ENCODE data around the gene TUBGCP6. TPM values are rescaled to one million over a fixed set of nuclear protein-coding genes. Genes with fewer than 3 reads are reported as not detected.

Gene TUBGCP6
- total RNA-seq, 1 donor from 2014 or later = 45.4 TPM

DNA sequence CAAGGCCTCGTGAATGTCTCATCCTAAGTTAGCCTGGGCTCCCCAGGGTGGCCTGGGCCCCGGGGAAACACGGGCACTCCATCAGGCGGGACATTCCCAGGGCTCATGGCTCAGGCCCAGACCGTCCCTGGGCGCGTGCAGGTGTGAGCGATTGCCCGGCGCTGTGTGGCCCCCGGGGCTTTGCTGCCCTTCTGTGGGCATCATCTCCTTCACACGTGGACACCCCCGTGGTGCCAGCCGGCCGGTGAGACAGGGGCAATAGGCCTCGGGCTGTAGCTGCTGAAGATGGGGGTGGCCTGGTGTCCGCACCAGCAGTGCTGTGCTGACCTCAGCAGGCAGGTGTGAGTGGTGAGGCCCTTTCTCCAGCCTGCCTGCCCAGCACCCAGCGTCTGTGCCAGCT is 48.6 kb downstream of the TUBGCP6 start:
- TF ChIP-seq POLR2AphosphoS5 (IDR thresholded peaks at IDR 0.05; ENCODE audit: insufficient read depth in 1 of 2, low read depth in 1 of 2) = no peak
- TF ChIP-seq, protein P1, sequence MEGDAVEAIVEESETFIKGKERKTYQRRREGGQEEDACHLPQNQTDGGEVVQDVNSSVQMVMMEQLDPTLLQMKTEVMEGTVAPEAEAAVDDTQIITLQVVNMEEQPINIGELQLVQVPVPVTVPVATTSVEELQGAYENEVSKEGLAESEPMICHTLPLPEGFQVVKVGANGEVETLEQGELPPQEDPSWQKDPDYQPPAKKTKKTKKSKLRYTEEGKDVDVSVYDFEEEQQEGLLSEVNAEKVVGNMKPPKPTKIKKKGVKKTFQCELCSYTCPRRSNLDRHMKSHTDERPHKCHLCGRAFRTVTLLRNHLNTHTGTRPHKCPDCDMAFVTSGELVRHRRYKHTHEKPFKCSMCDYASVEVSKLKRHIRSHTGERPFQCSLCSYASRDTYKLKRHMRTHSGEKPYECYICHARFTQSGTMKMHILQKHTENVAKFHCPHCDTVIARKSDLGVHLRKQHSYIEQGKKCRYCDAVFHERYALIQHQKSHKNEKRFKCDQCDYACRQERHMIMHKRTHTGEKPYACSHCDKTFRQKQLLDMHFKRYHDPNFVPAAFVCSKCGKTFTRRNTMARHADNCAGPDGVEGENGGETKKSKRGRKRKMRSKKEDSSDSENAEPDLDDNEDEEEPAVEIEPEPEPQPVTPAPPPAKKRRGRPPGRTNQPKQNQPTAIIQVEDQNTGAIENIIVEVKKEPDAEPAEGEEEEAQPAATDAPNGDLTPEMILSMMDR (IDR thresholded peaks at IDR 0.05) = no peak
- no peak for TF ChIP-seq POLR2A (IDR thresholded peaks at IDR 0.05)
- peaks cover 0 to 24% of the 10 kb centered on the region in 2 donors for H3K36me3 ChIP-seq
- H3K4me1 ChIP-seq = peaks cover 35% of the 10 kb centered on the region
- no peak for DNase-seq (ENCODE audit: extremely low spot score in 2 of 2)
- intact Hi-C loops (cut with DNase I) = loop anchor here (10.0 kb wide), 1 partner anchor 271 kb away; no protein-coding TSS in a partner anchor
- H3K4me3 ChIP-seq = no peak overlapping the region
- H3K9me3 ChIP-seq = no peaks in the 10 kb centered on the region
- H3K27me3 ChIP-seq = no peaks in the 10 kb centered on the region
- H3K27ac ChIP-seq = no peak overlapping the region

DNA sequence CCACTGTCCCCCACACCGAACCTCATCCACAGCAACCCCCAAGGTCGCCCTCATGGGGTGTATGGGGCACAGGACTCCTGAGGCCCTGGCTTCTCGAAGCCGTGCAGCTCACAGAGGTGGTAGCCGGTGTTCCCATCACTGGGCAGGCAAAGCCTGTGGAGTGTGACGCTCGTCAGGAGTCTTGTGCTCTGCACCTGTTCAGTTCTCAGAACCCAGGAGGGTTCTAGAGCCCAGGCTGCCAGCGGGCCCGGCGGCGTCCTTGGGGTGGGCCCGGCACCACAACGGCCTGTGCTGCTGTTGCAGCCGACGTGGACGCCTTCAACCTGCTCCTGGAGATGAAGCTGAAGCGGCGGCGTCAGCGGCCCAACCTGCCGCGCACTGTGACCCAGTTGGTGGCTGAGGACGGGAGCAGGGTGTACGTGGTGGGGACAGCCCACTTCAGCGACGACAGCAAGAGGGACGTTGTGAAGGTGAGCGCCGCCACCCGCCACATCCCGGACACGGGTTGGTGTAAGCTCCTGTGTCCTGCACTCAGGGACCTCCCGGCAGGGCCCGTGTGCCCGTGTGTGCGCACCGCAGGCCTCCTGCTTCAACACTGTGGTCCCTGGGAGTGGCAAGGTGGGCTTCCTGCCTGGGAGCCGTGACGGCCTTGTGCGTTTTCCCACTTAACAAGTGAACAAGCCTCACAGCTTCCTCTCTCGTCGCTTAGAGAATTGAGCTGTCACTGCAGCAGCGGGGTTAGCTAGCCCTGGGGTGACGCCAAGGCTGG is 50.6 kb downstream of the TUBGCP6 start:
- Histone ChIP-seq H3K36me3 (peaks cover 0 to 24% of the 10 kb centered on the region in 2 donors), H3K4me1 (peaks cover 43% of the 10 kb centered on the region), H3K4me3 (no peak overlapping the region), H3K27ac (no peak overlapping the region), H3K27me3 (no peaks in the 10 kb centered on the region), H3K9me3 (no peaks in the 10 kb centered on the region)
- DNase-seq (ENCODE audit: extremely low spot score in 2 of 2) = no peak
- intact Hi-C loops (cut with DNase I) = loop anchor here (5.0 to 10.0 kb wide), 2 partner anchors 227 to 269 kb away; no protein-coding TSS in a partner anchor
- no peak for TF ChIP-seq POLR2A (IDR thresholded peaks at IDR 0.05)
- TF ChIP-seq, protein P1 (IDR thresholded peaks at IDR 0.05) = no peak
- no peak for TF ChIP-seq POLR2AphosphoS5 (IDR thresholded peaks at IDR 0.05; ENCODE audit: insufficient read depth in 1 of 2, low read depth in 1 of 2)

DNA sequence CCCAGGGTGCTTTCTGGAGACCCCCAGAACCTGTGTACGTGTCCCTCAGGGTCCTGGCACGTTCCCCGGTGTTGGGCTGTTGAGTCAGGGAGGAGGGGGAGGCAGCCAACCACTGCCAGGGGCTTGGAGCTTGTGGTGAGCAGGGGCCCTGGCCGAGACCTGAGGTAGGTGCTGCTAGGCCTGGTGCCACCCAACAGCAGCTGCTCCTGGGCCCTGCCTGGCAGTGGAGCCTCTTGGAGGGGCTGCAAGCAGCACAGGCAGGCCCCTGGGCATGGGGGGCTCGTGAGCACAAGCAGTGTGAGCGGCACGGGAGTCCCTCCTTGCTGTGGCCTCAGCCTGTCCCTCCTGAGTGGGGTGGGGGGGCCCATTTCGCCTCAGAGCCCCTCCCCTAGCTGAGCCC is 51.2 kb downstream of the TUBGCP6 start:
- Histone ChIP-seq H3K27me3 (no peaks in the 10 kb centered on the region), H3K27ac (no peak overlapping the region), H3K9me3 (no peaks in the 10 kb centered on the region), H3K36me3 (peaks cover 0 to 24% of the 10 kb centered on the region in 2 donors), H3K4me3 (no peak overlapping the region), H3K4me1 (peaks cover 46% of the 10 kb centered on the region)
- no peak for TF ChIP-seq POLR2A (IDR thresholded peaks at IDR 0.05)
- no peak for TF ChIP-seq POLR2AphosphoS5 (IDR thresholded peaks at IDR 0.05; ENCODE audit: insufficient read depth in 1 of 2, low read depth in 1 of 2)
- DNase-seq (ENCODE audit: extremely low spot score in 2 of 2) = no peak
- intact Hi-C loops (cut with DNase I) = loop anchor here (5.0 to 10.0 kb wide), 2 partner anchors 226 to 269 kb away; no protein-coding TSS in a partner anchor

DNA sequence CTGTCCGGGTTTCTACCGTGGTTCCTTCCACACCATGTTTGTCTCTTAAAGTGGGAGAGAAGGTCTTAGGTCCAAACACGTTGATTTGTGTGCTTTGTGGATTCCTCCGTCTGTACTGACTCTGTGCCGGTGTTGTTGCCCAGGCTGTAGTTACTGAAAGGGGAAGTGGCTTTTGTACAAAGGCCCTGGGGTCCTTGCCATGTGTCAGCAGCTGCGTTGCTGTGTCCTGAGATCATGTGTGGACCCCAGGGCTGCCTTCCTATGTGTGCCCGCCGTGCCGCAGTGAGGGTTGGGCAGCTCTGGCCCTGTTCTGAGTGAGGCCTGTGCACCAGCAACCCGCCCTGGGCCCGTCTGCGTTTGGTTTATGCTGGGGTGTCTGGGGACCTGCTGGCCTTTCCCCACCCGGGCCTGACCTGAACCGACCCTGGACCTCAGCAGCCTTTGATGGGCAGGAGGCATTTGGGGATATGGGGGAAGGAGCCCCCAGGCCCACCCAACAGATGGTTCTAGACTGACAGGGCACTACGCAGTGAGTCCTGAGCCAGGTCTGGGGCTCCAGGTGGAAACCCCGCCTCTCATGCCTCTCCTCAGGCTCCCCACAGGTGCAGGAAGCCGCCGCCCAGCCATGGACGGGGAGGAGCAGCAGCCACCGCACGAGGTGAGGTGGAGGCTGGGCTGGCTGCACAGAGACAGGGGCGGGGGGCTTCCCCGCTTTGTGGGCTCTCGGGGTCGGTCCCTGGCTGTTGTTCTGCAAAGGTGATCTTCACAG is 52.2 kb downstream of the TUBGCP6 start:
- no peak for DNase-seq (ENCODE audit: extremely low spot score in 2 of 2)
- no peak overlapping the region for H3K4me3 ChIP-seq
- intact Hi-C loops (cut with DNase I) = loop anchor here (5.0 to 10.0 kb wide), 2 partner anchors 225 to 268 kb away; no protein-coding TSS in a partner anchor

More for the DNA sequence above, 52.2 kb downstream of the TUBGCP6 start:
- peaks cover 50% of the 10 kb centered on the region for H3K4me1 ChIP-seq
- H3K27me3 ChIP-seq = no peaks in the 10 kb centered on the region
- H3K27ac ChIP-seq = peak overlapping the region; percentile 89
- no peaks in the 10 kb centered on the region for H3K9me3 ChIP-seq
- H3K36me3 ChIP-seq = peaks cover 0 to 19% of the 10 kb centered on the region in 2 donors
- TF ChIP-seq, protein P1 (IDR thresholded peaks at IDR 0.05) = no peak
- no peak for TF ChIP-seq POLR2AphosphoS5 (IDR thresholded peaks at IDR 0.05; ENCODE audit: insufficient read depth in 1 of 2, low read depth in 1 of 2)
- TF ChIP-seq POLR2A (IDR thresholded peaks at IDR 0.05) = no peak
